ENCODE data around the gene PLAU.

PLAU gene

DNA sequence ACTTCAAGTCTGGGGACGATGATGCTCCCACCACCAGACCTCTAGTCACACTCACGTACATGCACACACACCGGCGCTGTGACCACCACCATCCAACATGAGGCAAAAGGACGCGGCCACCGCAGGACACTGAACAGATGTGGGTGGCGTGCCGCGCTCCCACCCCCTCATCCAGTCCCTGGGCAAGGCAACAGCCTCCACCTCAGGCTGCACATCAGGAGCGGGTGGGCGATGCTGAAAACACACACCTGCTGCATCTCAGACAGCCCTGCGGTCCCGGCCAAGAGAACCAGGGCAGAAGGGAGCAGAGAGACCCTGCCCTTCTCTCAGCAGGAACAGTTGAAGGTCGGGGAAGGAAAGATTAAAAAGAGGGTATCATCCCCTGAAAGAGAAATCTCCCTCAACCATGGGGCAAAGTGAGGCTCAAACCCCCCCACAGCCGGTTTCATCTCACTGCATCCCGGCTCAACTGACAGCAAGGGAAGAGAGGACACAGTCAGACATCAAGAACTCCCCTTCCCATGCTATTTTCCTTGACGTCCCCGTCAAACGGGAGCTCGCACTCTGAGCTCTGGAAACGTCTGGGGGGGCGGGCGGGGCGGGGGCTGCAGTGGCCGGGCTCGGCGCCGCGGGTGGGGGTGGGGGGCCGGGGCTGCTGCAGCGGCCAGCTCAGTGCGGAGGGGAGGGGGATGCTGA, 37.6 kb upstream of the PLAU start:
- H3K4me3 ChIP-seq = peak overlapping the region; percentile 95
- DNase-seq (ENCODE audit: low spot score) = no peak
- peak overlapping the region; percentile 67 to 93 for H3K27ac ChIP-seq
- TF ChIP-seq, protein P1, sequence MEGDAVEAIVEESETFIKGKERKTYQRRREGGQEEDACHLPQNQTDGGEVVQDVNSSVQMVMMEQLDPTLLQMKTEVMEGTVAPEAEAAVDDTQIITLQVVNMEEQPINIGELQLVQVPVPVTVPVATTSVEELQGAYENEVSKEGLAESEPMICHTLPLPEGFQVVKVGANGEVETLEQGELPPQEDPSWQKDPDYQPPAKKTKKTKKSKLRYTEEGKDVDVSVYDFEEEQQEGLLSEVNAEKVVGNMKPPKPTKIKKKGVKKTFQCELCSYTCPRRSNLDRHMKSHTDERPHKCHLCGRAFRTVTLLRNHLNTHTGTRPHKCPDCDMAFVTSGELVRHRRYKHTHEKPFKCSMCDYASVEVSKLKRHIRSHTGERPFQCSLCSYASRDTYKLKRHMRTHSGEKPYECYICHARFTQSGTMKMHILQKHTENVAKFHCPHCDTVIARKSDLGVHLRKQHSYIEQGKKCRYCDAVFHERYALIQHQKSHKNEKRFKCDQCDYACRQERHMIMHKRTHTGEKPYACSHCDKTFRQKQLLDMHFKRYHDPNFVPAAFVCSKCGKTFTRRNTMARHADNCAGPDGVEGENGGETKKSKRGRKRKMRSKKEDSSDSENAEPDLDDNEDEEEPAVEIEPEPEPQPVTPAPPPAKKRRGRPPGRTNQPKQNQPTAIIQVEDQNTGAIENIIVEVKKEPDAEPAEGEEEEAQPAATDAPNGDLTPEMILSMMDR (IDR thresholded peaks at IDR 0.05) = no peak

GRCh38 chr10:73873838-73874215, 37.1 kb upstream of the PLAU start:
- H3K4me3 ChIP-seq = peak overlapping the region; percentile 95
- no peak for DNase-seq (ENCODE audit: low spot score)
- TF ChIP-seq, protein P1 (IDR thresholded peaks at IDR 0.05) = no peak
- peak overlapping the region; percentile 67 to 93 for H3K27ac ChIP-seq

DNA sequence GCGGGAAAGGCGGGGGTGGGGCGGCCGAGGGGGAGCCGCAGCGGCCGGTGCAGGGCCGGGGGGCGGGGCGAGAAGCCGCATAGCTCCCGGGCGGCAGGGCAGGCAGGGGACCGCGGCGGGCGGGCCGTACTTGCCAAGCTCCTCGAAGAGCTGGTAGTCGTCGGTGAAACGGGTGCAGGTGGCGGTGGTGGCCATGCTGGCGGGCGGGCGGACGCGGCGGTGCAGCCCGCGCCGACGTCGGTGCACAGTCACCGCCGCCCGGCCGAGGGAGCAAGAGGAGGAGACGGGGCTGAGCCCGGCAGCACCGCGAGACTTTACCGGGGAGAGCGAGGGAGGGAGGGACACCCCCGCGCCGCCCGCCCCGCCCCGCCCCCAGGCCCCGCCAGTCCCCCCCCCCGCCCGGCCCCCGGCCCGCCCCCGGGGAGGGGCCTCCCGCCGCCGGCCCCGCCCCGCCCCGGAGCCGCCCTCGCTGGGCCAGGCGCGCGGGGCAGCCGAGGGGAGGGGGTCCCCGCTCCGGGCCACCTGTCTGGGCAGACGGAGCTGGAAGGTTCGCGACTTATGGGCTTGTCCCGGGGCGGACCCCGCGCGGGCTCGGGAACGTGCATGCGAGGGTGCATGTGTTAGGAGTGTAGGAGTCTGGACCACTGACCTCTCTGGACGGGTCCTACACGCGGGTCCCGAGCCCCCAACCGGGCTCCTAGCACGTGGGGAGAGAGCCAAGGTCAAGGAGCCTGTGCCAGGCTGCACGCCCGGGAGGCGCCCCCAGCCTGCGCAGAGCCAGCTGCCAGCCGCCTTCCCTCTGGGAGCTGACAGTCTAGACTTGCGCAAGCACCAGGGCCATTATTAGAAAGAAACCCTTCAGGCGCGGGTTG, 36.4 kb upstream of the PLAU start, which contains the start of gene CAMK2G:
Gene CAMK2G, minus strand, starts transcription at position 289 of the 872 bp plus-strand sequence. Its CDS starts 94 bp downstream, at position 195.
- Histone ChIP-seq H3K4me3 (peak within 1 kb of the TSS; percentile 95), H3K27ac (peak within 1 kb of the TSS; percentile 67 to 93)
- peak; percentile 88 for DNase-seq (ENCODE audit: low spot score)
- TF ChIP-seq, protein P1 (IDR thresholded peaks at IDR 0.05) = no peak

GRCh38 chr10:73875139-73875475, 35.8 kb upstream of the PLAU start:
- Histone ChIP-seq H3K4me3 (peak overlapping the region; percentile 95), H3K27ac (peak overlapping the region; percentile 65 to 93)
- TF ChIP-seq, protein P1 (IDR thresholded peaks at IDR 0.05) = no peak
- no peak for DNase-seq (ENCODE audit: low spot score)

- peak overlapping the region; percentile 63 to 93 for H3K27ac ChIP-seq
- TF ChIP-seq, protein P1 (IDR thresholded peaks at IDR 0.05) = no peak
- DNase-seq (ENCODE audit: low spot score) = no peak
- H3K4me3 ChIP-seq = no peak overlapping the region
Measured at GRCh38 chr10:73876157-73876556, 34.8 kb upstream of the PLAU start.

DNA sequence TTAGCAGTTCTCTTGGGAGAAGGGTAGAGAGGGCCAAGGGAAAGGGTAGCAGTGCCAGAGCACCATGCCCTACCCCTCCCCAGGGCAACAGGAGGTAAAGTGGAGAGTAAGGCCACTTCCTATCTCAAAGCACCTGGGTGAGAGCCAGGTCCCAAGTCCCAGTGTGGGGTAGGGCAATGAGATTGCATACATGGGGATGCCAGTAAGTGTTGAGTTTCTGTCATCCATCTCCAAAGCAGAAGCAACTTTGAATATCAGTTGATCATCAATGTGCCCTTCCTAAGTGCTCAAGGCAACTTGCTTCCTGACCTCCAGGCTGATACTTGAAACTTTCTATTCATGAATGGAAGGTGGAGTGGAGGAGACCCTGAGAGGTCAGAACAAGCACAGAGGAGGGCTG, 34.4 kb upstream of the PLAU start:
- Histone ChIP-seq H3K4me3 (no peak overlapping the region), H3K27ac (peak overlapping the region; percentile 63 to 93)
- TF ChIP-seq, protein P1 (IDR thresholded peaks at IDR 0.05) = no peak
- no peak for DNase-seq (ENCODE audit: low spot score)

All from coronary artery (tissue), 2 donors.